DMS53 treated with DMSO at 0.1 percent for 48 hours (cell line): ENCODE results near the gene SRY.
"Not testable (repeated sequence)": the region's sequence is repeated elsewhere in the genome, so short reads cannot be mapped to it uniquely, and the experiment has no call there.

Source experiments
- DNase-seq: peaks from one replicate; lab custom pipeline; 2025; ENCODE audit not compliant: unreplicated experiment; lab: John Stamatoyannopoulos, UW

The SRY gene

GRCh38 chrY:2787600-2787999 lies at the start of gene SRY:
Gene SRY (minus strand): TSS chrY:2787682. CDS start chrY:2787603, 79 bp downstream.
- no peak for DNase-seq

GRCh38 chrY:2837078-2837477 lies 49.6 kb upstream of the SRY start:
- no peak for DNase-seq

DNA sequence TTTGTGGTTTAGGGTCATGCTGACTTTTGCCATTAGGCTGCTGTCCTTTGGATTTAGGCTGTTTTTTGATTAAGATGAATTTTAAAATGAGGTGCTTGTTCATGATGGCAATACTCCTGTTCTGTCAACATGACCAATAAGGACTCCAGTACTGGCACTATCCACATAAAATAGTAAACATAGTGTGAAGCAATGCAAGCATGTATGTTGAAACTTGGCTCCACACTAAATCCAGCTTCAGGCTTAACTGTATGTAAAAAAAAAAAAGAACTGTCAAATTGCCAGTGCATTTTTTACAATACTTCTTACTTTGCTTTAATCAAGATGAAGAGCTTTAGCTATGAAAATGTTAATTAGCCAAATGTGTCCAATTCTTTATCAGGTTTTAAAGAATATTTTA lies 47.7 kb upstream of the SRY start:
- no peak for DNase-seq

GRCh38 chrY:2828497-2828896 lies 41.0 kb upstream of the SRY start:
- no peak for DNase-seq

GRCh38 chrY:2824471-2824870 lies 37.0 kb upstream of the SRY start:
- DNase-seq: no peak

GRCh38 chrY:2817146-2817896 lies 29.8 kb upstream of the SRY start:
- DNase-seq: not testable (repeated sequence)

- DNase-seq: no peak
Observed at GRCh38 chrY:2800246-2800645, 12.8 kb upstream of the SRY start.

GRCh38 chrY:2797991-2798390 lies 10.5 kb upstream of the SRY start:
- DNase-seq: no peak

DNA sequence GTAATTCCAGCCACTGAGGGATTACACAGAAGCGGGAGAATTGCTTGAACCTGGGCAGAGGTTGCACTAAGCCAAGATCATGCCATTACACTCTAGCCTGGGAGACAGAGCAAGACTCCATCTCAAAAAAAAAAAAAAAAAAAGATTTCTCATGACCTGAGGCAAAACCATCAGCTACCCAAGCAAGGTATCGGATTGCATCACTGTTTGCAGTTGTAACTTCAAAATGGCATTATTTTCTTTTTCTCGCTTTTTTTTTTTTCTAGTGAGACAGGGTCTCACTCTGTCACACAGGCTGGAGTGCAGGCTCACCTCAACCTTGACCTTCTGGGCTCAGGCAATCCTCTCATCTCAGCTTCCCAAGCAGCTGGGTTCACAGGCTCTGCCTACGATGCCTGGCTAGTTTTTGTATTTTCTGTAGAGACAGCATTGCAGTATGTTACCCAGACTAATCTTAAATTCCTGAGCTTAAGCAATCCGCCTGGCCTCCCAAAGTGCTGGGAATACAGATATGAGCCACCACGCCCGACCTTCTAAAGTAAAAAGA lies 9.6 kb upstream of the SRY start:
- no peak for DNase-seq

DNA sequence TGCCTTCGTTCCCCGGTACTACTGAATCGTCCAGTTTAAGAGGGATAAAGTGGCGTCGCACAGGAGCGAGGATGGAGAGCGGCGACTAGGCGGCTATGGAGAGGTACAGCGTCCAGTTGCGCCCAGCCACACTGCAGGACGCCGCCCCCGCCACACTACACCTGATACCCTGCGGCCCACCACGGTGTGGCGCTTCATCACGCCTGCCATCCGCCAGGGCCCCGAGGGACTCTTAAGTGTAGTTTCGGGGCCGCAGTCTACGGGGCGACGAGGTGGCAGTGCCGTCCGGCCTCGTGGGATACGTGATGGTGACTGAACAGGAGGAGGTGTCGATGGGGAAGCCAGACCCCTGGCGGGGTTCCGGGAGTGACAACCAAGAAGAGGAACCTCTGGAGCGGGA lies 2.3 kb upstream of the SRY start:
- no peak for DNase-seq

DNA sequence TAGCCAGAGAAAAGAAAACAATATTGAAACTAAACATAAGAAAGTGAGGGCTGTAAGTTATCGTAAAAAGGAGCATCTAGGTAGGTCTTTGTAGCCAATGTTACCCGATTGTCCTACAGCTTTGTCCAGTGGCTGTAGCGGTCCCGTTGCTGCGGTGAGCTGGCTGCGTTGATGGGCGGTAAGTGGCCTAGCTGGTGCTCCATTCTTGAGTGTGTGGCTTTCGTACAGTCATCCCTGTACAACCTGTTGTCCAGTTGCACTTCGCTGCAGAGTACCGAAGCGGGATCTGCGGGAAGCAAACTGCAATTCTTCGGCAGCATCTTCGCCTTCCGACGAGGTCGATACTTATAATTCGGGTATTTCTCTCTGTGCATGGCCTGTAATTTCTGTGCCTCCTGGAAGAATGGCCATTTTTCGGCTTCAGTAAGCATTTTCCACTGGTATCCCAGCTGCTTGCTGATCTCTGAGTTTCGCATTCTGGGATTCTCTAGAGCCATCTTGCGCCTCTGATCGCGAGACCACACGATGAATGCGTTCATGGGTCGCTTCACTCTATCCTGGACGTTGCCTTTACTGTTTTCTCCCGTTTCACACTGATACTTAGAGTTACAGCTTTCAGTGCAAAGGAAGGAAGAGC lies 488 bp downstream of the SRY start:
- no peak for DNase-seq
